Mesodermal cell (in vitro differentiated cells): Measurements from ENCODE around the gene DNAJA2.
"Not testable (repeated sequence)": the region's sequence is repeated elsewhere in the genome, so short reads cannot be mapped to it uniquely, and the experiment has no call there.

Source experiments
- H3K27ac ChIP-seq: 2 replicates; pipeline ENCODE4 v1.7.0; 2013; ENCODE audit warnings: mild to moderate bottlenecking, low read depth, low read length, moderate library complexity; ENCODE audit not compliant: severe bottlenecking
- H3K36me3 ChIP-seq: 2 replicates; pipeline ENCODE4 v1.7.1; 2013; ENCODE audit warnings: mild to moderate bottlenecking, low read length, moderate library complexity; ENCODE audit not compliant: control insufficient read depth, insufficient read depth
- H3K4me1 ChIP-seq: one replicate; pipeline ENCODE4 v1.7.1; 2013; ENCODE audit warnings: mild to moderate bottlenecking, low read length; ENCODE audit not compliant: insufficient read depth, control insufficient read depth, poor library complexity, severe bottlenecking
- H3K4me3 ChIP-seq: 2 replicates; pipeline ENCODE4 v1.7.0; 2013; ENCODE audit warnings: low read length, control low read depth, mild to moderate bottlenecking; ENCODE audit not compliant: insufficient read depth, poor library complexity, severe bottlenecking; ENCODE audit errors: extremely low read depth
- H3K9me3 ChIP-seq: 2 replicates; pipeline ENCODE4 v1.7.1; 2013; ENCODE audit warnings: mild to moderate bottlenecking, low read length, moderate library complexity; ENCODE audit not compliant: control insufficient read depth
- WGBS, 2 experiments: methylation state at CpG; one replicate each; pipeline ENCODE4 v1.1.5; 2013; ENCODE audit warnings: missing lambda C conversion rate in 2 of 2; ENCODE audit not compliant: insufficient coverage in 2 of 2; 5-methylcytosine and 5-hydroxymethylcytosine counted together

The DNAJA2 gene

DNA sequence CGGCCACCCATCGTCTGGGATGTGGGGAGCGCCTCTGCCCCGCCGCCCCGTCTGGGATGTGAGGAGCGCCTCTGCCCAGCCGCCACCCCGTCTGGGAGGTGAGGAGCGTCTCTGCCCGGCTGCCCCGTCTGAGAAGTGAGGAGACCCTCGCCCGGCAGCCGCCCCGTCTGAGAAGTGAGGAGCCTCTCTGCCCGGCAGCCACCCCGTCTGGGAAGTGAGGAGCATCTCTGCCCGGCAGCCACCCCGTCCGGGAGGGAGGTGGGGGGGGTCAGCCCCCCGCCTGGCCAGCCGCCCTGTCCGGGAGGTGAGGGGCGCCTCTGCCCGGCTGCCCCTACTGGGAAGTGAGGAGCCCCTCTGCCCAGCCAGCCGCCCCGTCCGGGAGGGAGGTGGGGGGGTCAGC lies 26.6 kb upstream of the DNAJA2 start:
- H3K27ac ChIP-seq, H3K9me3 ChIP-seq, H3K4me3 ChIP-seq, H3K36me3 ChIP-seq, H3K4me1 ChIP-seq: not testable (repeated sequence)
- WGBS, 2 experiments, result 100% methylated on average over 6 of the region's 29 CpGs; no CpG with 5 or more reads in 1 of the 2 experiments

DNA sequence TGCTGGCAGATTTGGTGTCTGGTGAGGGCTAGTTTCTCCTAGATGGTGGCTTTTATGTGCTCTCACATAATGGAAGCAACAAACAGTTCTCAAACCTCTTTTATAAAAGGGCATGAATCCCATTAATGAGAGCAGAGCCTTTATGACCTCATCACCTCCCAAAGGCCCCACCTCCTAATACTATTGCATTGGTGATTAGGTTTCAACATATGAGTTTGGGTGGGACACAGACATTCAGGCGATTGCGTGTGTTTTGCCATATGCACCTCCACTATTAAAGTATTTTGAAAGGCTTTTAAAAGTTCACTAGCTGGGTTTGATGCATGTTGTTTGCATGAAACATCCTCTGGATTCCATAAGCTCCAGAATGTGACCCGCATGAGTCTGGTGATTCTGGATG lies 24.4 kb upstream of the DNAJA2 start:
- Histone ChIP-seq H3K4me3 (no peak overlapping the region), H3K4me1 (no peaks in the 10 kb centered on the region), H3K27ac (no peak overlapping the region), H3K36me3 (no peaks in the 10 kb centered on the region), H3K9me3 (no peaks in the 10 kb centered on the region)
- 100% methylated on average over 1 of the region's 3 CpGs; no CpG with 5 or more reads in 1 of the 2 experiments for WGBS, 2 experiments

DNA sequence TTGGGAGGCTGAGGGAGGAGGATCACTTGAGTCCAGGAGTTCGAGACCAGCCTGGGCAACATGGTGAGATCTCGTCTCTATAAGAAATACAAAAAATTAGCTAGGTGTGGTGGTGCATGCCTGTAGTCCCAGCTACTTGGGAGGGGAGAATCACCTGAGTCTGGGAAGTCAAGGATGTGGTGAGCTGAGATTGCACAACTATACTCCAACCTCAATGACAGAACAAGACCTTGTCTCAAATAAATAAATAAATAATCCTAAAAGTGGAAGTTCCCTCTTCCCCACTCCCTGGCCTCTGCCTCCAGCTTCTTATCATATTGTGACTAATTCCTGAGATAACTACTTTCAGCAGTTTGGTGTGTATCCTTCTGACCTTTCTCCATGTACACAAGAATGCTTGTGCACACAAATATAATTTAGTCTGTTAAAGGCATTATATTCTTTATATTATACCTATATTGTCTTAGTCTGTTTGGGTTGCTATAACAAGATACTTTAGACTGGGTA lies 23.5 kb upstream of the DNAJA2 start:
- Histone ChIP-seq H3K27ac (no peak overlapping the region), H3K9me3 (peaks cover 4% of the 10 kb centered on the region), H3K4me1 (no peaks in the 10 kb centered on the region), H3K36me3 (no peaks in the 10 kb centered on the region), H3K4me3 (no peak overlapping the region)
- no CpG with 5 or more reads among the region's 2 CpGs for WGBS, 2 experiments

DNA sequence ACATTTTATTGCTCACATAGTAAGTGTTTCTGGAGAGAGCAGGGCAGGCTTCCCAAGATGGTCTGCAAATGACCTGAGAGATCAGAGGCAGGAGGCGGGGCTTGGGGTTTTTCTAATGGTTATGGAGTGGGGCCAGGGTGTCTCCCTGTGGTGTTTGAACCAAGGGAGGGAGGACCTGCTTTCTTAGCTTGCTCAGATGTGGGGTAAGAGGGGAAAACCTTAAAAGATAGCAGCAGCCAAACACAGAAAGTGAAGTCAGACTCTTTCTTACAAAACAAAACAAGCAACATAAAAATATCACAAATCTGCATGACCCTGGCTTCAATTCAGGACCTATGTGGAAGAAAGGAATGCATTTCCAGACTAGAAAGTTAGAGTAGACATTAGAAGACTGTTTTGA lies 22.9 kb upstream of the DNAJA2 start:
- H3K27ac ChIP-seq, result no peak overlapping the region
- H3K9me3 ChIP-seq, result peaks cover 10% of the 10 kb centered on the region
- H3K36me3 ChIP-seq, result no peaks in the 10 kb centered on the region
- no peaks in the 10 kb centered on the region for H3K4me1 ChIP-seq
- no peak overlapping the region for H3K4me3 ChIP-seq
- WGBS, 2 experiments, result 88% methylated on average over 1 of the region's 1 CpG; no CpG with 5 or more reads in 1 of the 2 experiments

DNA sequence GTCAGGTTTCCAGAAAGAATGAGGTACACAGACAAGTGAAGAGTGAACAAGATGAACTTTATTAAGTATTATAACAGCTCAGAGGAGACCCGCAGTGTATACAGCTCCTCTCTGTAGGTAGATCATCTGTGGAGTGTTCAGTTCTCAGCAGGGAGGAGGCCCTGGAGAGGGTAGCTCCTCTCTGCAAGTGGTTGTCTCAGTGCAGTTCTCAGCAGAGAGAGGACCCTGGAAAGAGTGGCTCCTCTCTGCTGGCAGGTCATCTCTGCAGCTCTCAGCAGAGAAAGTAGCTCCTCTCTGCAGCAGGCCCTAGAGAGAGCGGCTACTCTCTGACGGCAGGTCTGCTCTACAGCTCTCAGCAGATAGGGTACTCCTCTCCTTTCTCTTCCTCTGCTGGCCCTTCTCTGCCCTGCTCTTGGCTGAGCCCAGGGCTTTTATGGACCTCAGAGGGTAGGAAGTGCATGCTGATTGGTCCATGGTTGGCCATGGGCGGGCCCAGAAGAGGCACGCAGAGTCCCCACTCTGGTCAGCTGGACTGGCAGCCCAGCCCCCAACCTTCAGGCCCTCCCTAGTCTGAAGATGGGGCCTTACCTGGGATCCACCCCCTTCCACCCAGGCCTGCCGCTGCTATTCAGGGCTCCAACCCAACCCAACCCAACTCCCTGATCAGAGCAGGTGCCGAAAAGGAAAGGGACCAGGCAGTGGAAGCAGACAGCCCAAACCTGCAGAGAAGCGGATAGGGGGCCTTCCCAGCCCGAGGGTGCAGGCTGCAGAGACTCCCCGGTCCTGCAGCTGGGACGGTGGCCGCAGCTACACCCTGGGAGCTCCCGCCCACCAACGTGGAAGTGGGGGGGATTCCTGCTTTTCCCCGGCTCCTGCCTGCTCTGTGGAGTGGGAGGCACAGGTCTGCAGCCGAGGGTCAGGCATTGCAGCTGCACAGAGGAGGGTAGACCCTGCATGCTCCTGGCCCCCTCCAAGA lies 18.5 kb upstream of the DNAJA2 start:
- WGBS, 2 experiments, result 84 to 89% methylated on average over 8 to 14 of the region's 16 CpGs

DNA sequence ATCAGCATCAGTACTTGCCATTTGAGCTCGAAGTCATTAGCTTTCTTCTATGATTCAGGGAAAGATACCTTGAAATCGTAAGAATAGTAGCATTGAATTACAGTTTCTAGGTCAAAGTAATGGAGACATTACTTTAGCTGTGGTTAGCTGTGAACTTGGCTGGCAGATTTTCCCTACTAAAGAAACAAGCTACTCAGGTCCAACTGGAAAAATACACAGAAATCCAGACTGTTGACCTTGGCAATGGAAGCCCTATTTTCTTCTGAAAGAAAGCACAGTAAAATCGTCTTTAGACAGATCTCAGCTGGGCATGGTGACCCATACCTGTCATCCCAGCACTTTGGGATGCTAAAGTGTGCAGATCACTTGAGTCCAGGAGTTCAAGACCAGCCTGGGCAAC lies 13.4 kb upstream of the DNAJA2 start:
- 75 to 80% methylated on average over 2 to 3 of the region's 3 CpGs for WGBS, 2 experiments
- no peak overlapping the region for H3K4me3 ChIP-seq
- H3K36me3 ChIP-seq, result no peaks in the 10 kb centered on the region
- H3K27ac ChIP-seq, result no peak overlapping the region
- no peaks in the 10 kb centered on the region for H3K4me1 ChIP-seq
- peaks cover 7% of the 10 kb centered on the region for H3K9me3 ChIP-seq

More for the DNA sequence above, 18.5 kb upstream of the DNAJA2 start:
- Histone ChIP-seq H3K27ac (no peak overlapping the region), H3K4me1 (no peaks in the 10 kb centered on the region), H3K36me3 (no peaks in the 10 kb centered on the region), H3K4me3 (no peak overlapping the region), H3K9me3 (peaks cover 12% of the 10 kb centered on the region)

DNA sequence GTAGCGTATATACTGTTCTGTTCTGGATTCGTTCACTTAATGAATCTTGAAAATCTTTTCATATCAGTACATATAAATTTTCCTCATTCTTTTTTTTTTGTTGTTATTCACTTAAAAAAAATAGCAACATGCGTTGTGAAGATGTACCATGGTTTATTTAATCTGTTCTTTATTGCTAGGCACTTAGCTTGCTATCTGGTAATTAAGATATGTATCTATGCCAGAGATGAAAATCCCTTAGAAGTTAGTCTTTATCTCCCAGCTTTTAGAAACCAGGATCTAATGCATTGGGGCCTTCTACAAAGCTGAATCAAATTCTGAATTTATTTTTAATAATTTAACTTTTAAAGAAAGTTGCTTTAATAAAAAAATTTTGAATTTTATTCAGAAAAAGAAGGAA lies 13.0 kb upstream of the DNAJA2 start:
- Histone ChIP-seq H3K4me1 (no peaks in the 10 kb centered on the region), H3K36me3 (no peaks in the 10 kb centered on the region), H3K9me3 (peaks cover 2% of the 10 kb centered on the region), H3K27ac (no peak overlapping the region), H3K4me3 (no peak overlapping the region)
- WGBS, 2 experiments, result 83% methylated on average over 1 of the region's 3 CpGs; no CpG with 5 or more reads in 1 of the 2 experiments

DNA sequence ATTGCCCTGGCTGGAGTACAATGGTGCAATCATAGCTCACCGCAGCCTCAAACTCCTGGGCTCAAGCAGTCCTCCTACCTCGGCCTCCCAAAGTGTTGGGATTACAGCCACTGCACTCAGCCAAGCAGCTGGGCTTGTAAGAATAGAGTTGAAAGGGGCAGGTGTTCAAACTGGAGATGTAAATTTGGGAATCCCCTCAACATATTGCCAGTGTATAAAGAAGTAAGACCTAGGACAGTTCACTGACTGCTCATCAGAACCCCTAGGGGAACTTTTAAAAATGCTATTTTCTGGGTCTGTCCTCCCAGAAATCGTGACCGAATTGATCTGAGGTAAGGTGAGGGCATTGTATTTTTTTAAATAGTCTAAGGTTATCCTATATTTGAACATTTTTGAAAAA lies 8.9 kb upstream of the DNAJA2 start:
- Histone ChIP-seq H3K9me3 (no peaks in the 10 kb centered on the region), H3K4me1 (no peaks in the 10 kb centered on the region), H3K27ac (no peak overlapping the region), H3K4me3 (no peak overlapping the region), H3K36me3 (no peaks in the 10 kb centered on the region)
- 88 to 100% methylated on average over 1 to 2 of the region's 4 CpGs for WGBS, 2 experiments

DNA sequence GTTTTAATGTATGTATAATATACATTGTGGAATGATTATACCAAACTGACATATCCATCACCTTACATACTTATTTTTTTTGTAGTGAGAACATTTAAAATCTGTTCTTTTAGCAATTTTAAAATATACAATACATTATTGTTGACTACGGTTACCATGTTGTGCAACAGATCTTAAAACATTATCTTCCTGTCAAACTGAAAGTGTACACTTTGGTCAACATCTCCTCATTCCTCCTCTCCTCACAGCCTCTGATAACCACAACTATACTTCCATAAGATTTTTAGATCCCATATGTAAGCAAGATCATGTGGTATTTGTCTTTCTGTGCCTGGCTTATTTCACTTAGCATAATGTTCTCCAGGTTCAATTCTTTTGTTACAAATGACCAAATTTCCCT lies 7.5 kb upstream of the DNAJA2 start:
- H3K4me3 ChIP-seq, result no peak overlapping the region
- H3K27ac ChIP-seq, result no peak overlapping the region
- H3K9me3 ChIP-seq, result no peaks in the 10 kb centered on the region
- no CpG with 5 or more reads among the region's 1 CpG for WGBS, 2 experiments
- no peaks in the 10 kb centered on the region for H3K36me3 ChIP-seq
- no peaks in the 10 kb centered on the region for H3K4me1 ChIP-seq

DNA sequence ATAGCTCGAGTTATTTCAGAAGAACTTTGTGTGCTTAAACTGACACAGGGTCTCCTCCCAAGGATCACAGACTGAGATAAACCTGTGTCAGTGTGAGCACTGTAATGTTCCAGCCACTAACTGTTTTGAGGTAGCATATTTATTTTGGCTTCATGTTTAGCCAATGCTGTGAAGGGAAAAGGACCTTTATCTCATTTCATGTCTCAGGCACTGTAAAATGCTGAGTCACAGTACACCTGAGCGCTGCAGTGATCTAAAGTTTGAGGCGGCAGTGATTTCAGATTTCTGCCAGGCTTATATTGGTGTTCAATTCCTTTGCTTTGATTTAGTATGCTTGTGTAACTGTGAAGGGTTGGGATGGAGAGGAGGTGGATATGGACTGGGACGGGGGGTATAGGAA lies 3.1 kb upstream of the DNAJA2 start:
- H3K4me3 ChIP-seq, result no peak overlapping the region
- no peaks in the 10 kb centered on the region for H3K9me3 ChIP-seq
- H3K4me1 ChIP-seq, result peaks cover 2% of the 10 kb centered on the region
- WGBS, 2 experiments, result 88 to 100% methylated on average over 3 to 4 of the region's 4 CpGs
- H3K36me3 ChIP-seq, result no peaks in the 10 kb centered on the region
- H3K27ac ChIP-seq, result no peak overlapping the region

DNA sequence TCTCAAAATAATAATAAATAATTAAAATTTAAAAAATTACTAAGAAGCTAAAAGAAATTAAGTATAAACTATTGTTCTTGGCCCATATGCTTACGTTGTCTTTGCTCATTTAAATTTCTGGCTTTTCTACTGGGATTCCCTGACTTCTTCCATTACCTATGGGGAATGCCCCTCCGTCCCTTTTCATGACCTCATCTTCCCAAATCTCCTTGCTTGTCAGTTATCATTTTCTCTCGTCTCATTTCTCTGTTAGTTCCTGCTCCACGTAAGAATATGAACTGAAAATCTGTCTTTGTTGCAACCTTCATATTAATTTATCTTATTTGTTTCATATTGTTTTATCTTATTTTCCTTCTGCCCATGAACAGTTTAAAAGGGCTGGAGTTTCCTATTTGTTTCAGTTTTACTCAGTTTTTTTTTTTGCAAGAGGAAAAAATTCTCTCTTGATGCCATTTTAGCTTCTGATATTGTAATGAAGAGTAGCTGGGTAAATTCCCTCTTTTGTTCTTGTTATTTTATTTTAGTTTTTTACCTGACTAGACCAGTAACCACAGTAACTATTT lies 2.5 kb upstream of the DNAJA2 start:
- Histone ChIP-seq H3K36me3 (peaks cover 5% of the 10 kb centered on the region), H3K27ac (no peak overlapping the region), H3K9me3 (no peaks in the 10 kb centered on the region), H3K4me1 (peaks cover 7% of the 10 kb centered on the region), H3K4me3 (no peak overlapping the region)
- 88 to 93% methylated on average over 2 of the region's 4 CpGs for WGBS, 2 experiments
